C4-2B (cell line): ENCODE results near the gene CATSPERE.

ENCODE experiments used
- CTCF ChIP-seq: fragments of 450-650 bp; conservative IDR thresholded peaks from 2 replicates; pipeline ENCODE4 v1.5.1; 2017; ENCODE audit warnings: mild to moderate bottlenecking
- ZFX ChIP-seq: fragments of 450-650 bp; IDR thresholded peaks from 2 replicates; pipeline ENCODE4 v1.6.1; 2017

- TF ChIP-seq CTCF = no peak
- TF ChIP-seq ZFX = no peak
Measured at GRCh38 chr1:244435562-244436205, 25.4 kb upstream of the CATSPERE start.
